GM12801 (cell line): ENCODE results near the gene CA11.

Experiments
- CTCF ChIP-seq: IDR thresholded peaks from one replicate; pipeline ENCODE4 v1.5.1; 2011; ENCODE audit warnings: control low read depth; ENCODE audit not compliant: insufficient read length; ENCODE audit errors: extremely low read depth

CA11 gene

GRCh38 chr19:48627201-48627864, 18.7 kb downstream of the CA11 start:
- TF ChIP-seq CTCF, result no peak

GRCh38 chr19:48625891-48626327, 20.1 kb downstream of the CA11 start:
- no peak for TF ChIP-seq CTCF

GRCh38 chr19:48624791-48625723, 20.9 kb downstream of the CA11 start:
- no peak for TF ChIP-seq CTCF

DNA sequence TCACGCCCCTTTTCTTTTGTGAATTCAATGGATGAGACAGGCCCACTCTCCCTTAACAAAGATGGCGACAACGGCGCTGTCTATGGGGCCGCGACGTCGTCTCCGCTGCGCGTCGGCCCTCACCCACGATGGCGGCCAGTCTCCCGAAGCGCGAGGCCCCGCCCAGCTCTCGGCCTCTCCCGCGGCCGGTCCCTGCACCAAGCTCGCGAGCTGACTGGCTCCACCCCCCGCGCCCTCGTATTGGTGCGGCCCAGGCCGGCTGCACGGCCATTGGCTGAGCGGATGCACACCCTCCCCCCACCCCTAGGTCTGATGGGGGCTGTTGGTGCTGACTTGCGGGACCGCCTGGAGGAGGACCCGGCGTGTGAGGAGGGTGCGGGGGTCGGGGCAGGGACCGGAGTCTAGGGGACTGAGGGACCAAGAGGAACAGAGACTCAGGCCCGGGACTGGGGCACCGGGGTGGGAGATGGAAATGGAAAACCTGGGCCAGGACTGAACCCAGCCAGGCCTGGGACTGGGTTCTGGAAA, 21.9 kb downstream of the CA11 start:
- no peak for TF ChIP-seq CTCF

DNA sequence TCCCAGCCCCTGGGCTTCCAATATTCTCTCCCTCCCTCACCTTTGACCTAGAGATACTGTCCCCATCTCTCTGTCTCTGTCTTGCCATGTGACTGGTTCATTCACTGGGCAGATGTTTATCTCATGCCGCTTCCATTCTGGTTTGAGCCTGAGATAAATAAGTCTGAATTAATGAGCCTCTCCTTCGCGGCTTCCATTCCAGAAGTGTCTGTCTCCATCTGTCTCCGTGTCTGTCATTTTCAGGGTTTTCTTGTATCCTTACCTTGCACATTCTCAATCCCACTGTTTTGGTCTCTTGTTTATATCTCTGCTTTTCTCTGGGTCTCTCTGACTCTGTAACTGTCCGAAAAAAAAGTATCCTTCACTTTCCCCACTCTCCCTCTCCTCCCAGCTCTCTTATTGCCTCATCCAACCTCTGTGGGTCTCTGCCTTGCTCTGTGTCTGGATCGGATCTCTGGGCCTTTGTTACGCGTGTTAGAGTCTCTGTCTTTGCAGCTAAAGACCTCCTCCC, 22.4 kb downstream of the CA11 start:
- TF ChIP-seq CTCF, result no peak

DNA sequence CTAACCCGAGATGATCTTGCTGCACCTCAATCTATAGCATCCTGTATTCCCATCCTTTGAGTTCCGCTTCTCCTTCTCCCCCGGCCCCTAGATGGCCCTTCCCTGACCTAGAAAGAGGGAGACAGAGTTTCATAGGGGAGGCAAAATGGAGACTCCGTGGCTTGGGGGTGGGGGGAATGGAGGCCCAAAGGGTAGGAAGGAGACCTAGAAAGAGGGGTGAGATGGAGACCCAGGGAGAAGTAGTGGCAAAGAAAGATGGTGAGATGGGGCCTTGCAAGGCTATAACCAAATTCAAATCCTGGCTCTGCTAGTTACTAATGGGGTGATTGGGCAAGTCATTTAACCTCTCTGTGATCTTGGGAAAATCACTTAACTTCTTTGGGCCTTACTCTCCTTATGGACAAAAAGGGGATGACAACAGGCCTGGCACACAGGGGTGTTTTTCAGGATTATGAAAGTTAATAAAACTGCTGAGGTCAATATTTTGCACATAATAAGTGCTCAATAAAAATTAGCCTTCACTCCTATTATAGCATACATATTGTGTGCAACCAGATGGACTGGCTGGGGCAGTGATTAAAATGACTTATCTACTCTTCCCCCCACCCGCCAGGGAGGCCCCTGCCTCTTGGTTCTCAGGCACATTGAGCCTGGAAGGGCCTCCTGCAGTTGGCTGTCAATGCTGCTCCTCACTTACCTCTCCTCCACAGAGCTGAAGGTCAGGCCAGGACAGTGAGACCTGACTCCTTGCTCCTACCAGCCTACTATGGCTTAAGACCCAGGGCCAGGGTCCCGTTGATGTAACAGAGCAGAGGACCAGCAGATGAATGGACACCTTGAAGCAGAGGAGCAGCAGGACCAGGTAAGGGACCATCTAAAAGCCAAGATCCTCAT, 26.0 kb downstream of the CA11 start:
- TF ChIP-seq CTCF, result no peak
